ENCODE results near the gene PRXL2C. TPM values are rescaled to one million over a fixed set of nuclear protein-coding genes. Genes with fewer than 3 reads are reported as not detected.

The PRXL2C gene
- total RNA-seq, 3 donors from 2014 or later (not counting 1 experiment from before 2014, with no cell fraction given): 20.8 to 27.0 (median 22.1) TPM

GRCh38 chr9:96619124-96619465 is 36.0 kb downstream of the PRXL2C start:
- Histone ChIP-seq H3K27ac (ENCODE audit: low read length) (no peak overlapping the region), H3K27me3 (ENCODE audit: control insufficient read depth, insufficient read depth, low read length) (peaks cover 15% of the 10 kb centered on the region), H3K4me3 (ENCODE audit: low read length) (no peak overlapping the region), H3K9me3 (ENCODE audit: control insufficient read depth, insufficient read depth, low read length) (no peaks in the 10 kb centered on the region), H3K36me3 (ENCODE audit: control insufficient read depth, insufficient read depth, low read length) (no peaks in the 10 kb centered on the region), H3K4me1 (ENCODE audit: control insufficient read depth, insufficient read depth, low read length) (peaks cover 13% of the 10 kb centered on the region)
- Mint-ChIP-seq H3K27ac (no peak overlapping the region), H3K9me3 (no peaks in the 10 kb centered on the region), H3K27me3 (ENCODE audit: low read depth in 2 of 2) (peaks cover 45 to 58% of the 10 kb centered on the region in 2 donors), H3K36me3 (no peaks in the 10 kb centered on the region), H3K4me1 (peaks cover 7 to 12% of the 10 kb centered on the region in 2 donors), H3K4me3 (no peak overlapping the region)
- WGBS (ENCODE audit: insufficient coverage): 1% methylated on average over 54 of the region's 54 CpGs
- intact Hi-C loops (cut with micrococcal nuclease): no loop called here
- peak in 1 of 3 donors; percentile 2 for ATAC-seq
- TF ChIP-seq CTCF (IDR thresholded peaks at IDR 0.05): no peak
- DNase-seq: no peak

GRCh38 chr9:96618209-96619123 is 36.7 kb downstream of the PRXL2C start:
- Mint-ChIP-seq H3K27me3 (ENCODE audit: low read depth in 2 of 2) (peaks cover 45 to 60% of the 10 kb centered on the region in 2 donors), H3K27ac (no peak overlapping the region), H3K36me3 (no peaks in the 10 kb centered on the region), H3K4me1 (peaks cover 7 to 12% of the 10 kb centered on the region in 2 donors), H3K4me3 (peak overlapping the region; percentile 72), H3K9me3 (no peaks in the 10 kb centered on the region)
- ATAC-seq (no peak), DNase-seq (peak in 1 of 2 donors; percentile 32)
- H3K9me3 ChIP-seq (ENCODE audit: control insufficient read depth, insufficient read depth, low read length): no peaks in the 10 kb centered on the region
- intact Hi-C loops (cut with micrococcal nuclease): no loop called here
- TF ChIP-seq CTCF (IDR thresholded peaks at IDR 0.05): no peak
- no peak overlapping the region for H3K4me3 ChIP-seq (ENCODE audit: low read length)
- H3K27ac ChIP-seq (ENCODE audit: low read length): no peak overlapping the region
- H3K27me3 ChIP-seq (ENCODE audit: control insufficient read depth, insufficient read depth, low read length): peaks cover 15% of the 10 kb centered on the region
- H3K4me1 ChIP-seq (ENCODE audit: control insufficient read depth, insufficient read depth, low read length): peaks cover 13% of the 10 kb centered on the region
- no peaks in the 10 kb centered on the region for H3K36me3 ChIP-seq (ENCODE audit: control insufficient read depth, insufficient read depth, low read length)
- WGBS (ENCODE audit: insufficient coverage): 12% methylated on average over 69 of the region's 69 CpGs

- Histone ChIP-seq H3K9me3 (ENCODE audit: control insufficient read depth, insufficient read depth, low read length) (no peaks in the 10 kb centered on the region), H3K27ac (ENCODE audit: low read length) (no peak overlapping the region), H3K27me3 (ENCODE audit: control insufficient read depth, insufficient read depth, low read length) (peaks cover 15% of the 10 kb centered on the region), H3K4me3 (ENCODE audit: low read length) (no peak overlapping the region), H3K4me1 (ENCODE audit: control insufficient read depth, insufficient read depth, low read length) (peaks cover 13% of the 10 kb centered on the region), H3K36me3 (ENCODE audit: control insufficient read depth, insufficient read depth, low read length) (no peaks in the 10 kb centered on the region)
- H3K9me3 Mint-ChIP-seq: no peaks in the 10 kb centered on the region
- H3K4me1 Mint-ChIP-seq: peaks cover 7 to 12% of the 10 kb centered on the region in 2 donors
- DNase-seq (no peak), ATAC-seq (no peak)
- intact Hi-C loops (cut with micrococcal nuclease): no loop called here
- peaks cover 49 to 66% of the 10 kb centered on the region in 2 donors for H3K27me3 Mint-ChIP-seq (ENCODE audit: low read depth in 2 of 2)
- no peaks in the 10 kb centered on the region for H3K36me3 Mint-ChIP-seq
- H3K4me3 Mint-ChIP-seq: peak overlapping the region; percentile 82
- no peak for TF ChIP-seq CTCF (IDR thresholded peaks at IDR 0.05)
- no peak overlapping the region for H3K27ac Mint-ChIP-seq
- WGBS (ENCODE audit: insufficient coverage): 94% methylated on average over 19 of the region's 22 CpGs
These were observed 37.5 kb downstream of the PRXL2C start for GRCh38 chr9:96617439-96618185.

Measured in natural killer cell (primary cell).